ENCODE measurements around the gene HOXA13. TPM values are rescaled to one million over a fixed set of nuclear protein-coding genes. Genes with fewer than 3 reads are reported as not detected.
A peak's percentile ranks its signal among the peaks of the same experiment; 100 is the strongest.

Gene HOXA13
- total RNA-seq, 2 donors from 2014 or later: not detected

GRCh38 chr7:27168265-27168947 lies 31.5 kb downstream of the HOXA13 start:
- Histone ChIP-seq H3K9me3 (ENCODE audit: control insufficient read depth, low read length) (peaks cover 5% of the 10 kb centered on the region), H3K4me3 (ENCODE audit: low read length) (no peak overlapping the region), H3K27me3 (ENCODE audit: control insufficient read depth, insufficient read depth, low read length, poor library complexity, severe bottlenecking) (peaks cover 100% of the 10 kb centered on the region), H3K4me1 (ENCODE audit: control insufficient read depth, insufficient read depth, low read length) (no peaks in the 10 kb centered on the region), H3K27ac (ENCODE audit: low read depth, low read length) (no peak overlapping the region), H3K36me3 (ENCODE audit: control insufficient read depth, insufficient read depth, low read length) (no peaks in the 10 kb centered on the region), H3K9ac (ENCODE audit: extremely low read depth, low read length, poor library complexity, severe bottlenecking) (no peak overlapping the region)
- Mint-ChIP-seq H3K27me3 (ENCODE audit: insufficient read depth) (peaks cover 99% of the 10 kb centered on the region), H3K9me3 (peaks cover 8% of the 10 kb centered on the region), H3K27ac (no peak overlapping the region), H3K36me3 (ENCODE audit: low read depth) (no peaks in the 10 kb centered on the region), H3K4me1 (no peaks in the 10 kb centered on the region), H3K4me3 (no peak overlapping the region)
- peak; percentile 75 for DNase-seq
- TF ChIP-seq CTCF (conservative IDR thresholded peaks at IDR 0.05): peak; percentile 22
- WGBS, 2 experiments (ENCODE audit: insufficient coverage in 1 of 2, insufficient read length in 1 of 2): 12 to 13% methylated on average over 16 to 25 of the region's 25 CpGs

GRCh38 chr7:27167916-27168264 lies 32.0 kb downstream of the HOXA13 start:
- Mint-ChIP-seq H3K27me3 (ENCODE audit: insufficient read depth) (peaks cover 100% of the 10 kb centered on the region), H3K27ac (no peak overlapping the region), H3K4me3 (no peak overlapping the region), H3K4me1 (no peaks in the 10 kb centered on the region), H3K9me3 (peaks cover 8% of the 10 kb centered on the region), H3K36me3 (ENCODE audit: low read depth) (no peaks in the 10 kb centered on the region)
- no peaks in the 10 kb centered on the region for H3K4me1 ChIP-seq (ENCODE audit: control insufficient read depth, insufficient read depth, low read length)
- WGBS, 2 experiments (ENCODE audit: insufficient coverage in 1 of 2, insufficient read length in 1 of 2): 21 to 38% methylated on average over 2 to 4 of the region's 4 CpGs
- peaks cover 100% of the 10 kb centered on the region for H3K27me3 ChIP-seq (ENCODE audit: control insufficient read depth, insufficient read depth, low read length, poor library complexity, severe bottlenecking)
- no peak overlapping the region for H3K27ac ChIP-seq (ENCODE audit: low read depth, low read length)
- DNase-seq: no peak
- H3K9me3 ChIP-seq (ENCODE audit: control insufficient read depth, low read length): peaks cover 5% of the 10 kb centered on the region
- H3K36me3 ChIP-seq (ENCODE audit: control insufficient read depth, insufficient read depth, low read length): no peaks in the 10 kb centered on the region
- TF ChIP-seq CTCF (conservative IDR thresholded peaks at IDR 0.05): no peak
- no peak overlapping the region for H3K4me3 ChIP-seq (ENCODE audit: low read length)
- H3K9ac ChIP-seq (ENCODE audit: extremely low read depth, low read length, poor library complexity, severe bottlenecking): no peak overlapping the region

GRCh38 chr7:27166531-27167505 lies 33.1 kb downstream of the HOXA13 start:
- Histone ChIP-seq H3K9me3 (ENCODE audit: control insufficient read depth, low read length) (peaks cover 5% of the 10 kb centered on the region), H3K9ac (ENCODE audit: extremely low read depth, low read length, poor library complexity, severe bottlenecking) (no peak overlapping the region), H3K4me1 (ENCODE audit: control insufficient read depth, insufficient read depth, low read length) (no peaks in the 10 kb centered on the region), H3K36me3 (ENCODE audit: control insufficient read depth, insufficient read depth, low read length) (no peaks in the 10 kb centered on the region), H3K27ac (ENCODE audit: low read depth, low read length) (no peak overlapping the region), H3K27me3 (ENCODE audit: control insufficient read depth, insufficient read depth, low read length, poor library complexity, severe bottlenecking) (peaks cover 100% of the 10 kb centered on the region), H3K4me3 (ENCODE audit: low read length) (no peak overlapping the region)
- H3K36me3 Mint-ChIP-seq (ENCODE audit: low read depth): no peaks in the 10 kb centered on the region
- WGBS, 2 experiments (ENCODE audit: insufficient coverage in 1 of 2, insufficient read length in 1 of 2): 7% methylated on average over 31 to 50 of the region's 50 CpGs
- H3K27me3 Mint-ChIP-seq (ENCODE audit: insufficient read depth): peaks cover 100% of the 10 kb centered on the region
- peak; percentile 64 for DNase-seq
- H3K4me1 Mint-ChIP-seq: no peaks in the 10 kb centered on the region
- TF ChIP-seq CTCF (conservative IDR thresholded peaks at IDR 0.05): no peak
- H3K4me3 Mint-ChIP-seq: no peak overlapping the region
- H3K27ac Mint-ChIP-seq: no peak overlapping the region
- H3K9me3 Mint-ChIP-seq: peaks cover 8% of the 10 kb centered on the region

All from endodermal cell (in vitro differentiated cells).